Aorta (tissue), 5 donors: ENCODE data around the gene CABP1. TPM values are rescaled to one million over a fixed set of nuclear protein-coding genes. Genes with fewer than 3 reads are reported as not detected.

Source experiments
- ATAC-seq: fragments of 200-7000 bp; cut with Tn5 transposase; one replicate; pipeline ENCODE4 v1.9.1; 2022; ENCODE audit warnings: moderate library complexity; ENCODE audit not compliant: low FRiP score
- DNase-seq, 2 donors: peaks; one replicate each; pipeline ENCODE4 v3.0.0-alpha.2; 2020
- H3K27ac ChIP-seq, 2 donors: one replicate each; pipeline ENCODE4 v1.5.1; 2013; ENCODE audit warnings: low read length in 2 of 2, mild to moderate bottlenecking in 2 of 2, moderate library complexity in 2 of 2, control low read depth in 1 of 2, inconsistent platforms in 1 of 2, low read depth in 1 of 2
- H3K27me3 ChIP-seq, 2 donors: one replicate each; pipeline ENCODE4 v1.6.1; 2013; ENCODE audit warnings: control low read depth in 1 of 2, low read length in 1 of 2, mild to moderate bottlenecking in 1 of 2, moderate library complexity in 1 of 2; ENCODE audit not compliant: insufficient read depth in 2 of 2, control insufficient read depth in 1 of 2
- H3K36me3 ChIP-seq, 2 donors: one replicate each; pipeline ENCODE4 v1.6.1; 2013; ENCODE audit warnings: control low read depth in 1 of 2, low read length in 1 of 2, mild to moderate bottlenecking in 1 of 2; ENCODE audit not compliant: insufficient read depth in 2 of 2, control insufficient read depth in 1 of 2
- H3K4me1 ChIP-seq, 2 donors: one replicate each; pipeline ENCODE4 v1.6.1; 2013; ENCODE audit warnings: low read length in 2 of 2, control low read depth in 1 of 2, mild to moderate bottlenecking in 1 of 2, moderate library complexity in 1 of 2; ENCODE audit not compliant: insufficient read depth in 2 of 2, control insufficient read depth in 1 of 2
- H3K4me3 ChIP-seq, 2 donors: one replicate each; pipeline ENCODE4 v1.5.1; 2013; ENCODE audit warnings: low read length in 2 of 2, control low read depth in 1 of 2, mild to moderate bottlenecking in 1 of 2
- H3K9me3 ChIP-seq: one replicate; pipeline ENCODE4 v1.6.1; 2013; ENCODE audit warnings: mild to moderate bottlenecking, low read length; ENCODE audit not compliant: control insufficient read depth
- WGBS, 2 donors: extraction: QIAGEN DNeasy Blood & Tissue Kit; methylation state at CpG; one replicate each; pipeline ENCODE4 v1.1.7; 2013; 5-methylcytosine and 5-hydroxymethylcytosine counted together
- intact Hi-C, 2 donors: fragments of 100-400 bp; cut with DNase I; formaldehyde crosslinking; loops; one replicate each; pipeline versions ENCODE4 v1.14.2 to v1.15.0; 2022
- polyA plus RNA-seq, 2 donors: library from polyadenylated mRNA; stranded (reverse); fragments of 200-250 nt; gene quantifications; one replicate each; pipeline ENCODE4 v1.2.3, GENCODE V29; 2013
- total RNA-seq, 2 donors: library from RNA; stranded (reverse); fragmentation: NEBNext Ultra II Directional; extraction: Animal tissue kit (Norgen Biotek cat#: 25700); gene quantifications; one replicate each; pipeline ENCODE4 v1.2.1, GENCODE V29; 2021
- donor health status: healthy with polysubstance abuse.
- donor health status: Bipolar disorder and iron deficiency.
- donor health status: DM: no; HTN: no; CAD: no.
- donor health status: DM: no; HTN: no; CAD: no.
- donor health status: DM: yes; HTN: yes; CAD: no.

CABP1 gene
- total and polyA plus RNA-seq, 4 donors, result 1.7 to 3.0 (median 1.7) TPM; not detected in 1

- H3K4me1 ChIP-seq, result peaks cover 6% of the 10 kb centered on the region in 2 donors
- DNase-seq (peak; percentile 99), ATAC-seq (peak; percentile 95)
- no peaks in the 10 kb centered on the region for H3K36me3 ChIP-seq
- peak overlapping the region; percentile 18 to 92 for H3K27ac ChIP-seq
- no peaks in the 10 kb centered on the region for H3K27me3 ChIP-seq
- H3K9me3 ChIP-seq, result no peaks in the 10 kb centered on the region
- 0% methylated on average over 46 of the region's 46 CpGs for WGBS, 2 donors
- peak overlapping the region; percentile 24 to 63 for H3K4me3 ChIP-seq
- intact Hi-C loops, result loop anchor here in 1 of 2 donors (2.0 kb wide), 1 partner anchor 31 kb away; no protein-coding TSS in a partner anchor
These were observed 45.8 kb downstream of the CABP1 start for GRCh38 chr12:120686151-120686689.

DNA sequence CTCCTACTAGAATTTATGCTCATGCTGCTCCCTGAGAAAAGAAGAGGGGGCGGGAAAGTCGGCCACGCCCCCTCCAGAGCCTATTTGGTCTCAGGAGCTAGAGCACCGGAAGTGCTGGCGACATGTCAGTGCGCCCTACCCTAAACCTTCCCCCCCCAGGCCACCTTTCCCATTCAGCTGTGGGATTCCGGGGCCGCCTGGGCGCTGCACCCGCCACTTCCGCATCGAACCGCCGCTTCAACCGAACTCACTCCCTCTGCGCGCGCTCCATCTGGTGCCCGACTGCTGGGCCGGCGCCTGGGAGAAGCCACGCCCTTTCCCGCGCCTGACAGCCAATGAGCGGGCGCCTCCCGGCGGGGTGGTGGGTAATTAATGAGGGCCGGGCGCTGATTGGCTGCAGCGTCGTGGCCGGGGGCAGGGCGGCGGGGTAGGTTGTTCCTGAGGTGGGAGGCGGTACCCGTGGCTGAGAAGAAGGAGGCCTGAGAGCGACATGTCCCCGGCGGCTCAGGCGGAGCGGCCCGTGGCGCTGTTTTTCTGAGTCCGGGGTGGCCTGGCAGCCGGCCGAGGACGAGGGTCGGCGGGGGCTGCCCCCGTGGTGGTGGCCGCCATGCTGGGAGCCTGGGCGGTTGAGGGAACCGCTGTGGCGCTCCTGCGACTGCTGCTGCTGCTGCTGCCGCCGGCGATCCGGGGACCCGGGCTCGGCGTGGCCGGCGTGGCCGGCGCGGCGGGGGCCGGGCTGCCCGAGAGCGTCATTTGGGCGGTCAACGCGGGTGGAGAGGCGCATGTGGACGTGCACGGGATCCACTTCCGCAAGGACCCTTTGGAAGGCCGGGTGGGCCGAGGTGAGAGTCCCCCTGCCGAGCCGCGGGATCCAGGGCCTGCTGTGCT, 46.5 kb downstream of the CABP1 start, which contains the start of gene MLEC:
TSS of gene MLEC (plus strand) at position 460 of the 888 bp plus-strand sequence. CDS start at position 608, 148 bp downstream.
- H3K27ac ChIP-seq, result peak within 1 kb of the TSS; percentile 18 to 92
- no peaks in the 10 kb centered on the region for H3K36me3 ChIP-seq
- DNase-seq (peak; percentile 99), ATAC-seq (peak; percentile 97)
- intact Hi-C loops, result loop anchor here in 1 of 2 donors (2.0 kb wide), 1 partner anchor 32 kb away; no protein-coding TSS in a partner anchor
- H3K9me3 ChIP-seq, result no peaks in the 10 kb centered on the region
- peak within 1 kb of the TSS; percentile 79 to 90 for H3K4me3 ChIP-seq
- H3K27me3 ChIP-seq, result no peaks in the 10 kb centered on the region
- 0 to 1% methylated on average over 68 to 84 of the region's 84 CpGs for WGBS, 2 donors
- peaks cover 6% of the 10 kb centered on the region in 2 donors for H3K4me1 ChIP-seq

GRCh38 chr12:120687578-120688289, 47.3 kb downstream of the CABP1 start:
- Histone ChIP-seq H3K36me3 (no peaks in the 10 kb centered on the region), H3K27me3 (no peaks in the 10 kb centered on the region), H3K9me3 (no peaks in the 10 kb centered on the region), H3K4me3 (peak overlapping the region; percentile 79 to 90), H3K4me1 (peaks cover 6% of the 10 kb centered on the region in 2 donors), H3K27ac (peak overlapping the region in 1 of 2 donors; percentile 83)
- 0% methylated on average over 30 to 31 of the region's 31 CpGs for WGBS, 2 donors
- DNase-seq, result peak in 1 of 2 donors; percentile 78
- intact Hi-C loops, result loop anchor here in 1 of 2 donors (2.0 kb wide), 1 partner anchor 33 kb away; no protein-coding TSS in a partner anchor
- no peak for ATAC-seq

- ATAC-seq (no peak), DNase-seq (no peak)
- peaks cover 6% of the 10 kb centered on the region in 2 donors for H3K4me1 ChIP-seq
- peak overlapping the region; percentile 3 to 32 for H3K4me3 ChIP-seq
- intact Hi-C loops, result no loop called here
- H3K36me3 ChIP-seq, result peaks cover 0 to 1% of the 10 kb centered on the region in 2 donors
- WGBS, 2 donors, result 24 to 26% methylated on average over 6 of the region's 6 CpGs
- no peaks in the 10 kb centered on the region for H3K9me3 ChIP-seq
- H3K27ac ChIP-seq, result no peak overlapping the region
- H3K27me3 ChIP-seq, result no peaks in the 10 kb centered on the region
These were observed 48.2 kb downstream of the CABP1 start for GRCh38 chr12:120688527-120689071.

GRCh38 chr12:120689397-120690082, 49.1 kb downstream of the CABP1 start:
- H3K27ac ChIP-seq, result no peak overlapping the region

GRCh38 chr12:120690083-120690450, 49.6 kb downstream of the CABP1 start:
- H3K9me3 ChIP-seq, result no peaks in the 10 kb centered on the region
- H3K4me1 ChIP-seq, result peaks cover 6% of the 10 kb centered on the region in 2 donors
- no peak overlapping the region for H3K27ac ChIP-seq
- 93 to 96% methylated on average over 2 of the region's 2 CpGs for WGBS, 2 donors
- H3K4me3 ChIP-seq, result no peak overlapping the region
- DNase-seq (no peak), ATAC-seq (no peak)
- no peaks in the 10 kb centered on the region for H3K27me3 ChIP-seq
- H3K36me3 ChIP-seq, result peaks cover 4 to 5% of the 10 kb centered on the region in 2 donors
- intact Hi-C loops, result no loop called here

More at GRCh38 chr12:120689397-120690082, 49.1 kb downstream of the CABP1 start:
- H3K4me3 ChIP-seq, result no peak overlapping the region
- H3K36me3 ChIP-seq, result peaks cover 1 to 2% of the 10 kb centered on the region in 2 donors
- H3K9me3 ChIP-seq, result no peaks in the 10 kb centered on the region
- 79 to 89% methylated on average over 6 of the region's 6 CpGs for WGBS, 2 donors
- H3K4me1 ChIP-seq, result peaks cover 6% of the 10 kb centered on the region in 2 donors
- H3K27me3 ChIP-seq, result no peaks in the 10 kb centered on the region
- no peak for DNase-seq
- intact Hi-C loops, result no loop called here
- no peak for ATAC-seq

- Histone ChIP-seq H3K4me3 (no peak overlapping the region), H3K36me3 (peaks cover 4 to 8% of the 10 kb centered on the region in 2 donors), H3K4me1 (peaks cover 6% of the 10 kb centered on the region in 2 donors), H3K27ac (no peak overlapping the region), H3K9me3 (no peaks in the 10 kb centered on the region), H3K27me3 (no peaks in the 10 kb centered on the region)
- no peak for DNase-seq
- 85 to 89% methylated on average over 3 of the region's 3 CpGs for WGBS, 2 donors
- intact Hi-C loops, result no loop called here
- ATAC-seq, result no peak
These were observed 50.6 kb downstream of the CABP1 start for GRCh38 chr12:120690978-120691377.
